H1 (cell line): ENCODE results near the gene GATD1. TPM values are rescaled to one million over a fixed set of nuclear protein-coding genes. Genes with fewer than 3 reads are reported as not detected.

Source experiments
- CTCF ChIA-PET: fragments of 300-600 bp; sonication (Branson Sonifier 250); formaldehyde crosslinking; loops from one replicate; lab custom pipeline; 2021; ENCODE audit not compliant: partially characterized antibody; lab: Charles Lee
- POLR2A ChIA-PET: fragments of 300-600 bp; sonication (Branson Sonifier 250); formaldehyde crosslinking; loops from one replicate; lab custom pipeline; 2021; ENCODE audit warnings: inconsistent platforms; ENCODE audit not compliant: partially characterized antibody; lab: Charles Lee
- DNase-seq, 2 experiments: peaks; one replicate each; pipeline versions ENCODE4 v3.0.0 to v3.0.0-alpha.2; 2010 to 2022; ENCODE audit warnings: low spot score in 2 of 2, low read depth in 1 of 2, mixed read lengths in 1 of 2
- FAIRE-seq: peaks from 2 replicates; lab custom pipeline; 2011; peaks lifted over from hg19 to GRCh38; lab: Jason Lieb, UNC
- H2AFZ ChIP-seq: 2 replicates; pipeline ENCODE4 v1.8.1; 2012; ENCODE audit warnings: low read length, inconsistent platforms
- H2AK5ac ChIP-seq: 2 replicates; pipeline ENCODE4 v1.6.1; 2013; ENCODE audit warnings: low read depth, low read length
- H2BK120ac ChIP-seq: replicated peaks from 2 replicates; pipeline ENCODE3; 2013; ENCODE audit warnings: low read depth, low read length, inconsistent platforms
- H2BK12ac ChIP-seq: 2 replicates; pipeline ENCODE4 v1.6.1; 2013; ENCODE audit warnings: low read depth, low read length
- H2BK15ac ChIP-seq: 2 replicates; pipeline ENCODE4 v1.6.1; 2013; ENCODE audit warnings: low read length
- H2BK20ac ChIP-seq: 2 replicates; pipeline ENCODE4 v1.6.1; 2013; ENCODE audit warnings: low read length
- H2BK5ac ChIP-seq: 2 replicates; pipeline ENCODE4 v1.6.1; 2013; ENCODE audit warnings: low read depth, low read length
- H3K14ac ChIP-seq: 2 replicates; pipeline ENCODE4 v1.6.1; 2013; ENCODE audit warnings: inconsistent platforms; ENCODE audit not compliant: insufficient read length
- H3K18ac ChIP-seq: 2 replicates; pipeline ENCODE4 v1.6.1; 2013; ENCODE audit warnings: low read length; ENCODE audit errors: extremely low read depth
- H3K23ac ChIP-seq: 2 replicates; pipeline ENCODE4 v1.6.1; 2013; ENCODE audit warnings: inconsistent platforms; ENCODE audit not compliant: insufficient read length
- H3K23me2 ChIP-seq: 2 replicates; pipeline ENCODE4 v1.6.1; 2013; ENCODE audit warnings: low read depth, low read length
- H3K27ac ChIP-seq: 2 replicates; pipeline ENCODE4 v1.6.1; 2011; ENCODE audit warnings: low read depth, low read length, inconsistent platforms
- H3K27me3 ChIP-seq, 4 experiments: replicated peaks in 1 of 4; 1 replicate in 1 of 4; 2 replicates in 3 of 4; pipeline versions ENCODE4 v1.6.1 to v1.8.1; 2011 to 2013; ENCODE audit warnings: low read length in 3 of 4, mild to moderate bottlenecking in 3 of 4, inconsistent platforms in 2 of 4, mixed read lengths in 2 of 4, moderate library complexity in 1 of 4; ENCODE audit not compliant: control insufficient read depth in 3 of 4, insufficient read depth in 3 of 4; ENCODE audit errors: extremely low read depth in 1 of 4
- H3K36me3 ChIP-seq, 4 experiments: 2 replicates each; pipeline versions ENCODE4 v1.6.1 to v1.8.1; 2011 to 2013; ENCODE audit warnings: mild to moderate bottlenecking in 4 of 4, low read length in 3 of 4, moderate library complexity in 2 of 4, control low read depth in 1 of 4, inconsistent platforms in 1 of 4; ENCODE audit not compliant: insufficient read depth in 4 of 4, control insufficient read depth in 2 of 4
- H3K4ac ChIP-seq: replicated peaks from 2 replicates; pipeline ENCODE3; 2013; ENCODE audit warnings: low read length, low read depth, mixed read lengths, inconsistent platforms; ENCODE audit not compliant: insufficient read length
- H3K4me1 ChIP-seq, 4 experiments: replicated peaks in 1 of 4; 1 replicate in 1 of 4; 2 replicates in 3 of 4; pipeline versions ENCODE4 v1.6.1 to v1.8.1; 2011 to 2013; ENCODE audit warnings: low read length in 3 of 4, inconsistent platforms in 2 of 4, mixed read lengths in 1 of 4; ENCODE audit not compliant: insufficient read depth in 4 of 4, control insufficient read depth in 3 of 4
- H3K4me2 ChIP-seq, 2 experiments: 2 replicates each; pipeline versions ENCODE4 v1.6.1 to v1.8.1; 2011 to 2013; ENCODE audit warnings: low read depth in 2 of 2, low read length in 2 of 2, control low read depth in 1 of 2, inconsistent platforms in 1 of 2, mild to moderate bottlenecking in 1 of 2; ENCODE audit not compliant: insufficient read depth in 1 of 2
- H3K4me3 ChIP-seq, 4 experiments: fragments of 200-600, 300-600 bp in 1 of 4; sonication (generic), shearing (Covaris generic), sonication (Bioruptor Twin) in 1 of 4; 2 replicates each; pipeline versions ENCODE4 v1.5.1 to v1.8.1; 2011 to 2016; ENCODE audit warnings: low read length in 4 of 4, low read depth in 3 of 4, control low read depth in 2 of 4, inconsistent platforms in 2 of 4, mild to moderate bottlenecking in 2 of 4, mixed read lengths in 1 of 4, moderate library complexity in 1 of 4; ENCODE audit not compliant: insufficient read depth in 2 of 4; ENCODE audit errors: extremely low read depth in 1 of 4
- H3K56ac ChIP-seq: replicated peaks from 2 replicates; pipeline ENCODE3; 2013; ENCODE audit warnings: low read depth, mild to moderate bottlenecking, mixed read lengths, low read length, inconsistent platforms; ENCODE audit not compliant: insufficient read length
- H3K79me1 ChIP-seq: 2 replicates; pipeline ENCODE4 v1.6.1; 2013; ENCODE audit warnings: low read depth, low read length, control low read depth
- H3K79me2 ChIP-seq, 2 experiments: 2 replicates each; pipeline versions ENCODE4 v1.6.1 to v1.8.1; 2012 to 2013; ENCODE audit warnings: low read length in 2 of 2, mild to moderate bottlenecking in 2 of 2, inconsistent platforms in 1 of 2; ENCODE audit not compliant: insufficient read depth in 2 of 2, control insufficient read depth in 1 of 2
- H3K9ac ChIP-seq, 4 experiments: replicated peaks in 1 of 4; 1 replicate in 1 of 4; 2 replicates in 3 of 4; pipeline versions ENCODE4 v1.6.1 to v1.8.1; 2011 to 2013; ENCODE audit warnings: low read depth in 3 of 4, low read length in 3 of 4, control low read depth in 2 of 4, mild to moderate bottlenecking in 2 of 4, moderate library complexity in 2 of 4, inconsistent platforms in 1 of 4; ENCODE audit errors: extremely low read depth in 1 of 4
- H3K9me3 ChIP-seq, 2 experiments: 2 replicates each; pipeline versions ENCODE4 v1.6.1 to v1.8.1; 2012 to 2013; ENCODE audit warnings: mild to moderate bottlenecking in 2 of 2, moderate library complexity in 2 of 2, control low read depth in 1 of 2, inconsistent platforms in 1 of 2, low read depth in 1 of 2, low read length in 1 of 2, mixed read lengths in 1 of 2; ENCODE audit not compliant: insufficient read depth in 2 of 2
- H4K20me1 ChIP-seq, 2 experiments: replicated peaks in 1 of 2; 2 replicates each; pipeline versions ENCODE3 to v1.8.1; 2011 to 2013; ENCODE audit warnings: inconsistent platforms in 2 of 2, low read length in 2 of 2, mild to moderate bottlenecking in 1 of 2; ENCODE audit not compliant: insufficient read depth in 2 of 2, control insufficient read depth in 1 of 2
- H4K5ac ChIP-seq: 2 replicates; pipeline ENCODE4 v1.6.1; 2013; ENCODE audit warnings: low read length, low read depth, mixed read lengths, inconsistent platforms; ENCODE audit not compliant: insufficient read length
- H4K8ac ChIP-seq: 2 replicates; pipeline ENCODE4 v1.8.0; 2013; ENCODE audit warnings: mild to moderate bottlenecking, moderate library complexity, low read length, inconsistent platforms; ENCODE audit not compliant: insufficient read depth; ENCODE audit errors: extremely low read depth
- H4K91ac ChIP-seq: replicated peaks from 2 replicates; pipeline ENCODE3; 2013; ENCODE audit warnings: low read length, mixed read lengths, inconsistent platforms; ENCODE audit not compliant: insufficient read length
- POLR2A ChIP-seq, 2 experiments: IDR thresholded peaks; 1 replicate in 1 of 2; 2 replicates in 1 of 2; pipeline ENCODE4 v1.6.1; 2011; ENCODE audit warnings: low read depth in 2 of 2, low read length in 2 of 2, mild to moderate bottlenecking in 2 of 2; ENCODE audit errors: control extremely low read depth in 1 of 2
- WGBS, 2 experiments: shearing (Covaris generic) in 1 of 2; methylation state at CpG; one replicate each; pipeline versions ENCODE4 v1.1.6 to v1.1.7; 2013 to 2015; ENCODE audit warnings: low lambda C conversion rate in 2 of 2, mixed read lengths in 2 of 2, inconsistent platforms in 1 of 2, low coverage in 1 of 2, missing lambda C conversion rate in 1 of 2; ENCODE audit not compliant: insufficient replicate concordance in 2 of 2, insufficient coverage in 1 of 2, insufficient read length in 1 of 2; ENCODE audit errors: extremely low coverage in 1 of 2, missing lambda C conversion rate in 1 of 2; 5-methylcytosine and 5-hydroxymethylcytosine counted together
- polyA plus RNA-seq, 7 experiments: library from polyadenylated mRNA; depleted of rRNA in 3 of 7; stranded (reverse) in 5 of 7; unstranded in 2 of 7; fragments of >200 nt in 5 of 7; fragments of 200-250 nt in 2 of 7; gene quantifications; 1 replicate in 5 of 7; 2 replicates in 1 of 7; 4 replicates in 1 of 7; pipeline versions ENCODE4 v1.2.1 to v1.2.3, GENCODE V29; 2011 to 2013; ENCODE audit warnings: missing spikeins in 2 of 7, mixed read lengths in 2 of 7
- total RNA-seq: library from RNA; stranded (reverse); fragmentation: NEBNext Ultra II Directional; extraction: Animal tissue kit (Norgen Biotek cat#: 25700); gene quantifications from 2 replicates; pipeline ENCODE4 v1.2.1, GENCODE V29; 2021

Gene GATD1
- total and polyA plus RNA-seq, 2 of the 8 experiments (the other 6 are each of a cell fraction or from before 2014, with no cell fraction given) = 47.5 to 54.8 TPM

GRCh38 chr11:774873-775592, 2.3 kb downstream of the GATD1 start:
- Histone ChIP-seq H3K23me2 (peaks cover 13% of the 10 kb centered on the region; the same call in 1 of the 2 replicates), H4K20me1 (peaks cover 16 to 32% of the 10 kb centered on the region in 2 experiments), H3K23ac (no peak overlapping the region), H3K4me2 (peak overlapping the region in 1 of 2 experiments; percentile 86; a peak in 1 of 4 replicates), H3K4me1 (peaks cover 0 to 15% (median 7%) of the 10 kb centered on the region in 4 experiments; a peak in 6 of 7 replicates), H3K9ac (no peak overlapping the region), H3K27ac (no peak overlapping the region), H2BK12ac (no peak overlapping the region), H3K79me1 (0 out of 2 replicates have a peak, but pooled peaks cover 6% of the 10 kb centered on the region), H2AFZ (no peak overlapping the region), H3K27me3 (no peaks in the 10 kb centered on the region), H2BK20ac (no peak overlapping the region), H2BK120ac (no peak overlapping the region), H3K36me3 (peaks cover 4 to 19% (median 14%) of the 10 kb centered on the region in 4 experiments; a peak in 7 of 8 replicates), H3K4me3 (0 out of 8 replicates have a peak overlapping the region, but pooled peaks of 1 of the 4 experiments have one; percentile 26), H3K56ac (no peak overlapping the region), H3K9me3 (no peaks in the 10 kb centered on the region), H4K5ac (no peak overlapping the region), H2BK15ac (no peak overlapping the region), H3K14ac (no peak overlapping the region), H2BK5ac (no peak overlapping the region; the same call in 1 of the 2 replicates), H2AK5ac (no peak overlapping the region), H4K91ac (no peak overlapping the region), H3K4ac (no peak overlapping the region), H3K79me2 (peaks cover 7 to 43% of the 10 kb centered on the region in 2 experiments; a peak in 3 of 4 replicates), H3K18ac (no peak overlapping the region), H4K8ac (no peak overlapping the region)
- no peak for TF ChIP-seq POLR2A (IDR thresholded peaks at IDR 0.05; ENCODE audit: control extremely low read depth in 1 of 2, low read depth in 2 of 2, low read length in 2 of 2)
- POLR2A ChIA-PET = interaction anchor here (0.7 to 35.3 kb wide), 7 partner anchors 8 to 50 kb away, joined by 3 to 636 read pairs (median 6); partner anchors contain the start of genes CEND1 and TALDO1
- DNase-seq (no peak), FAIRE-seq (no peak)
- CTCF ChIA-PET = interaction anchor here (0.5 to 2.9 kb wide), 11 partner anchors 9 to 197 kb away, joined by 3 to 15 read pairs (median 4); no protein-coding TSS in a partner anchor
- 90% methylated on average over 19 of the region's 20 CpGs; no CpG with 5 or more reads in 1 of the 2 experiments for WGBS, 2 experiments
